HL-60/S4 treated with retinoic acid at 250 ng/mL for 4 days and 3 days (cell line): Measurements from ENCODE around the gene SSH3.

Source experiments
- in situ Hi-C: fragments of 300-500 bp; cut with MboI; formaldehyde crosslinking; loops from 2 replicates; pipeline ENCODE4 v1.7.0; 2022; ENCODE audit warnings: low sequenced_read_pairs

SSH3 gene

DNA sequence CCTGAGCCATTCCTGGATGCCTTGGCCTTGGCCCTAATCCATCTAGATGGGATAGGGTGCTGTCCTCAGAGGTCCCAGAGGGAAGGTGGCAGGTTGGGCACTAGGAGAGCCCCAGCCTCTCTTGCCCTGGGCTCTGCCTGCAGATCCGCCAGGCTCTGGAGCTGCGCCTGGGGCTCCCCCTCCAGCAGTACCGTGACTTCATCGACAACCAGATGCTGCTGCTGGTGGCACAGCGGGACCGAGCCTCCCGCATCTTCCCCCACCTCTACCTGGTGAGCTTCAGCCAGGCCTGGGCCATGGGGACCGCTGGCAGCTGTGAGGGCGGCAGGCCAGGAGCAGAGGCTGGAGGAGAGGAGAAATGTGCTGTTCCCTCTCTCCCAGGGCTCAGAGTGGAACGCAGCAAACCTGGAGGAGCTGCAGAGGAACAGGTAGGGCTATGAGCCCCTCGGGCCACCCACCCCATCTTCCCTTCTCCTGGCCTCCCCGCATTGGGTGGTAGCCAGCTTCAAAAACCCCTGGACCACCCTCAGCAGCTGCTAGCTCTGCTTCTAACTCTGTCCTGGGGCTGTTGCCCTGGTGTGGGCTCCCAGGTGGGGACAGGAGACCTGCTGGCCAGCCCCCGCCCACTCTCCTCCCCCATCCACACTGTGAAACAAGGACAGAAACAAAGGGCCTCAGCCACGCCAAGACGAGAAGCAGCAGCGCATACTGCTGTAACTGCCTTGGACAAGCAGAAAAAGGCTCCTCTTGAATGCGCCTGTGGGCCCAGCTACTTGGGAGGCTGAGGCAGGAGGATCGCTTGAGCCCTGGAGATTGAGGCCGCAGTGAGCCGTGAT, 4.9 kb downstream of the SSH3 start:
- in situ Hi-C loops = no loop called here

- in situ Hi-C loops = no loop called here
Measured at GRCh38 chr11:67309166-67309565, 5.8 kb downstream of the SSH3 start.

- in situ Hi-C loops = loop anchor here (10.0 kb wide), 2 partner anchors 45 to 225 kb away; partner anchors contain the start of gene GRK2
Measured at GRCh38 chr11:67309661-67310061, 6.3 kb downstream of the SSH3 start.

DNA sequence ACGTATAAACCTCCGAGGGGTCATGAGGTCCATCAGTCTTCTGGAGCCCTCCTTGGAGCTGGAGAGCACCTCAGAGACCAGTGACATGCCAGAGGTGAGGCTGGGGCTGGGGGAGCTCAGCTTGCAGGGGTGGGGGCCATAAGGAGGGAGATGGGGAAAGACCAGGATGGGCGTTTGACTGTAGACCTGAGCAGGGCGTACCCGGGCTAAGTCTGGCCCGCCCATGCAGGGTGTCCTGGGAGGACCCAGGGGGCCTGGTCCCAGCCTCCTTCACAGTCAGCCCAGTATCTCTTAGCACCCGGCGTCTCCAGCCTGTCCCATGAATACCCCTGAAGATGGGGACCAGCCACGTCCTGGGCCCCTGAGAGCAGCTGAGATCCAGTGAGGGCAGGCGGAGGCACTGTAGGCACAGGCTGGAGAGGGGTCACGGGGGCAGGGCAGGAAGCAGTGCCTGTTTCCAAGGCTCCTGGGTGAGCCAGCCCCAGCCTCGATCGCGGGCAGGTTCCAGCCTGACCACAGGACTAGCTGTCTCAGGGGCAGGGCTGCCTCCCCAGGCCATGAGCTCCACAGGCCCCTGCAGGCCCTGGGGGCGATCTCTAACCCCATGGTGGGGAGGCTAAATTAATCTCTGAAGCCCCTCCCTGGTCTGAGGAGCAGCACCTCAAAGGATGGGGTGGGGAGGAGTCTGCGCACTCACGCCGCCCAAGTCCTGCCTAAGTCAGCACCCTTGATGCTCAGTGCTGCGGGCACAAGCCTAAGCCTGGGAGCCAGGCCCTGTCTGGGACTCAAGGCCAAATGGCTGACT, 7.1 kb downstream of the SSH3 start:
- in situ Hi-C loops = loop anchor here (10.0 kb wide), 2 partner anchors 46 to 226 kb away; partner anchors contain the start of gene GRK2

GRCh38 chr11:67311051-67311555, 7.8 kb downstream of the SSH3 start:
- in situ Hi-C loops = loop anchor here (10.0 kb wide), 2 partner anchors 46 to 226 kb away; partner anchors contain the start of gene GRK2

- in situ Hi-C loops = loop anchor here (10.0 kb wide), 2 partner anchors 47 to 227 kb away; partner anchors contain the start of gene GRK2
Measured at GRCh38 chr11:67311556-67312082, 8.3 kb downstream of the SSH3 start.

DNA sequence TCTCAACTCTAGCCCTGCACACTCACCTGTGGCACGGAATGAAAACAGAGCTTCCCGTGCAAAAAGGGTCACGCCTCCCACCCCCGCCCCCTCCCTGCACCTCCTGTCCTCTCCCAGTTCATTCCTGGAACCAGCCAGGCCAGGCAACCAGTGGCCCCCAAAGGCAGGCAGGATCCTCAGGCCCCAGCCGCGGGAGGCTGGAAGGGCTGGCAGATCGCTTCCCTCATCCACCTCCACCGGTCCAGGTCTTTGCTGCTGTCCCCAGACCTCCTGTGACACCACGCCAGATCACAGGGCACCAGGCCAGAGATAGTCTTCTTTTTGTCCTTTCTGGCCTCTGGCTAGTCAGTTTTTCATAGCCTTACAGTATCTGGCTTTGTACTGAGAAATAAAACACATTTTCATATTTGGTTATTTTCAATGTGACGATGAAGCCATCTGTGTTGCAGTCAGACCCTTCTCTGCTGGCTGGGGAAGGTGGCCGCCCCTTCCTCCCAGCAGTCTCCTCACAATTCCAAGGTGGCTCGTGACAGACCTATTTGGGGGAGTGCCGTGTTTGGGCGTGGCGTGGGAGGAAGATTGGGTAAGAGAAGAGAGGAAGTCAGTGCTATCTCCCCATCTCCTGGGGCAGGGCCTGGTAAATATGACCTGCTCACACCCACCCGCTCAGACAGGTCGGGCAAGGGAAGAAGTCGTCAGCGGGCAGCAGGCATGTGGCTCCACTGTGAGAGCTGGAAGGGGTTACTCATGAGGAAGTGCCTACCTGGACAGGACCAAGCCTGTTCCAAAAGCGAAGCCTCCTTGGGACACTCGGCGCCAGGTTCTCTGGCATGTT, 9.1 kb downstream of the SSH3 start:
- in situ Hi-C loops = loop anchor here (10.0 kb wide), 2 partner anchors 48 to 228 kb away; partner anchors contain the start of gene GRK2

DNA sequence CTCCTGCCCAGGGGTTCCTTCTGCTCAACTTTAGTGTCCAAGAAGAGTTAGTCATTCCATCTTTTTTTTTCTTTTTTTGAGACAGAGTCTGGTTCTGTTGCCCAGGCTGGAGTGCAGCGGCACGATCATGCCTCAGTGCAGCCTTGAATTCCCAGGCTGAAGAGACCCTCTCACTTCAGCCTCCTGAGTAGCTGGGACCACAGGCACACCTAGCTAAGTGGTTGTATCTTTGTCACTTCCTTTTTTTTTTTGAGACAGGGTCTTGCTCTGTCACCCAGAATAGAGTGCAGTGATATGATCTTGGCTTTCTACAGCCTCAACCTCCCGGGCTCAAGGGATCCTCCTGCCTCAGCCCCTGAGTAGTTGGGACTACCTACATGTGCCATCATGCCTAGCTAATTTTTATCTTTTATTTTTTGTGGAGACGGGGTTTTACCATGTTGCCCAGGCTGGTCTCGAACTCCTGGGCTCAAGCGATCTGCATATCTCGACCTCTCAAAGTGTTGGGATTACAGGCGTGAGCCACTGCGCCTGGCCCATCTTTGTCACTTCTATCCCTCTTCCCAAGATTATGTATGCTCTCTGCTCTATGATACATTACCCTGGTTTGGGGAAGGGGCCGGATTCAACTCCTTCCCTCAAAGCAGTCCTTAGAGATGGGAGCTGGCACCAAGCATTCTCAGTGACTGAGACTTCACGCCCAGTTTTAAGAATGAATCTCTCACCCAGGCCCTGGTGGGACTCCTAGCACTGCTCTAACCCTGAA, 10.0 kb downstream of the SSH3 start:
- in situ Hi-C loops = loop anchor here (10.0 kb wide), 2 partner anchors 49 to 229 kb away; partner anchors contain the start of gene GRK2

GRCh38 chr11:67314218-67314617, 10.9 kb downstream of the SSH3 start:
- in situ Hi-C loops = loop anchor here (10.0 kb wide), 2 partner anchors 49 to 229 kb away; partner anchors contain the start of gene GRK2

- in situ Hi-C loops = loop anchor here (10.0 kb wide), 2 partner anchors 51 to 231 kb away; partner anchors contain the start of gene GRK2
Measured at GRCh38 chr11:67315325-67315909, 12.1 kb downstream of the SSH3 start.

- in situ Hi-C loops = loop anchor here (10.0 kb wide), 2 partner anchors 52 to 232 kb away; partner anchors contain the start of gene GRK2
Measured at GRCh38 chr11:67316882-67317204, 13.5 kb downstream of the SSH3 start.

GRCh38 chr11:67317205-67317887, 14.0 kb downstream of the SSH3 start:
- in situ Hi-C loops = loop anchor here (10.0 kb wide), 2 partner anchors 53 to 233 kb away; partner anchors contain the start of gene GRK2

- in situ Hi-C loops = loop anchor here (10.0 kb wide), 2 partner anchors 53 to 233 kb away; partner anchors contain the start of gene GRK2
Measured at GRCh38 chr11:67317888-67318555, 14.7 kb downstream of the SSH3 start.

- in situ Hi-C loops = loop anchor here (10.0 kb wide), 2 partner anchors 54 to 234 kb away; partner anchors contain the start of gene GRK2
Measured at GRCh38 chr11:67318876-67319275, 15.5 kb downstream of the SSH3 start.

GRCh38 chr11:67320011-67320410, 16.7 kb downstream of the SSH3 start:
- in situ Hi-C loops = no loop called here

GRCh38 chr11:67320691-67321090, 17.4 kb downstream of the SSH3 start:
- in situ Hi-C loops = no loop called here

DNA sequence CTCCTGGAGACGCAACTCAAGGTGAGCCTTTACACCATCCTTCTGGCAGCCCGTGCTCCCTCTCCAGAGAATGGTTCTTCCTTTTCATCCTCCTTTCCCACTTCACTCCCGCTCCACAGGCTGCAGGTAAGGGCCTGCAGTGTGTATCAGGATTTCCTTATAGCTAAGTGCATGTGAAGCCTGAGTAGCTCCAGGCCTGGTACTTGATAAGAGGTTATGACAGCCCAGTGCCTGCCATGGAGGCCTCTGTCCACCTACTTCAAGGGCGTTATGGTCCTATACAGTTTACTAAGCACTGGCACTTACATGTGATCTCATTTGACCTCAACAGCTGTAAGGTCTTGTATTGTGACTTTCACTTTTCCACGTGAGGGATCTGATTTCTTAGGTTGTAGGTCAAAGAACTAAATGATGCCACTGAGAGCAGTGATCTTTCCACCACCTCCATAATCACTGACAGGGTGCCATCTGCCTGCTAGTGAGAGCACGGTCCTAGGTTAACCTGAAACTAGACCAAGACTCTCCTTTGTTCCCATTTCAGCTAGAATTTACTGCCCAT, 18.1 kb downstream of the SSH3 start:
- in situ Hi-C loops = no loop called here
